Measurements from ENCODE around the gene SOWAHC. TPM values are rescaled to one million over a fixed set of nuclear protein-coding genes. Genes with fewer than 3 reads are reported as not detected.

SOWAHC gene
- total RNA-seq, 1 donor from 2014 or later: 14.2 TPM

- Mint-ChIP-seq H3K4me1 (ENCODE audit: low read depth) (peaks cover 30% of the 10 kb centered on the region), H3K27ac (ENCODE audit: unreplicated experiment) (peak overlapping the region; percentile 89), H3K4me3 (ENCODE audit: unreplicated experiment) (peak overlapping the region; percentile 21), H3K9me3 (ENCODE audit: low read depth) (no peaks in the 10 kb centered on the region), H3K27me3 (ENCODE audit: low read depth) (no peaks in the 10 kb centered on the region), H3K36me3 (ENCODE audit: low read depth) (no peaks in the 10 kb centered on the region)
- no peak for TF ChIP-seq CTCF (IDR thresholded peaks at IDR 0.05)
- DNase-seq (ENCODE audit: low spot score): no peak
These were observed 30.6 kb downstream of the SOWAHC start for GRCh38 chr2:109644571-109645275.

GRCh38 chr2:109645412-109646184 is 31.4 kb downstream of the SOWAHC start:
- Mint-ChIP-seq H3K9me3 (ENCODE audit: low read depth) (no peaks in the 10 kb centered on the region), H3K4me3 (ENCODE audit: unreplicated experiment) (no peak overlapping the region), H3K4me1 (ENCODE audit: low read depth) (peaks cover 30% of the 10 kb centered on the region), H3K36me3 (ENCODE audit: low read depth) (no peaks in the 10 kb centered on the region), H3K27ac (ENCODE audit: unreplicated experiment) (no peak overlapping the region), H3K27me3 (ENCODE audit: low read depth) (no peaks in the 10 kb centered on the region)
- TF ChIP-seq CTCF (IDR thresholded peaks at IDR 0.05): no peak
- no peak for DNase-seq (ENCODE audit: low spot score)

GRCh38 chr2:109646961-109647360 is 32.8 kb downstream of the SOWAHC start:
- peaks cover 30% of the 10 kb centered on the region for H3K4me1 Mint-ChIP-seq (ENCODE audit: low read depth)
- no peaks in the 10 kb centered on the region for H3K27me3 Mint-ChIP-seq (ENCODE audit: low read depth)
- no peaks in the 10 kb centered on the region for H3K9me3 Mint-ChIP-seq (ENCODE audit: low read depth)
- no peak for TF ChIP-seq CTCF (IDR thresholded peaks at IDR 0.05)
- no peak for DNase-seq (ENCODE audit: low spot score)
- H3K4me3 Mint-ChIP-seq (ENCODE audit: unreplicated experiment): no peak overlapping the region
- H3K36me3 Mint-ChIP-seq (ENCODE audit: low read depth): no peaks in the 10 kb centered on the region
- H3K27ac Mint-ChIP-seq (ENCODE audit: unreplicated experiment): peak overlapping the region; percentile 93

GRCh38 chr2:109647636-109648035 is 33.5 kb downstream of the SOWAHC start:
- Mint-ChIP-seq H3K36me3 (ENCODE audit: low read depth) (no peaks in the 10 kb centered on the region), H3K27ac (ENCODE audit: unreplicated experiment) (peak overlapping the region; percentile 93), H3K4me3 (ENCODE audit: unreplicated experiment) (no peak overlapping the region), H3K9me3 (ENCODE audit: low read depth) (no peaks in the 10 kb centered on the region), H3K4me1 (ENCODE audit: low read depth) (peaks cover 30% of the 10 kb centered on the region), H3K27me3 (ENCODE audit: low read depth) (no peaks in the 10 kb centered on the region)
- peak; percentile 26 for DNase-seq (ENCODE audit: low spot score)
- no peak for TF ChIP-seq CTCF (IDR thresholded peaks at IDR 0.05)

- Mint-ChIP-seq H3K27me3 (ENCODE audit: low read depth) (no peaks in the 10 kb centered on the region), H3K27ac (ENCODE audit: unreplicated experiment) (peak overlapping the region; percentile 93), H3K9me3 (ENCODE audit: low read depth) (no peaks in the 10 kb centered on the region), H3K4me3 (ENCODE audit: unreplicated experiment) (no peak overlapping the region), H3K36me3 (ENCODE audit: low read depth) (no peaks in the 10 kb centered on the region), H3K4me1 (ENCODE audit: low read depth) (peaks cover 30% of the 10 kb centered on the region)
- DNase-seq (ENCODE audit: low spot score): peak; percentile 17
- no peak for TF ChIP-seq CTCF (IDR thresholded peaks at IDR 0.05)
These were observed 33.9 kb downstream of the SOWAHC start for GRCh38 chr2:109648041-109648527.
